H9 (cell line): Measurements from ENCODE around the gene SNAP47. TPM values are rescaled to one million over a fixed set of nuclear protein-coding genes. Genes with fewer than 3 reads are reported as not detected.

Source experiments
- DNase-seq: peaks from one replicate; pipeline ENCODE4 v3.0.0-alpha.2; 2017
- H2AFZ ChIP-seq: one replicate; pipeline ENCODE4 v1.6.1; 2013; ENCODE audit warnings: mild to moderate bottlenecking, low read length, control low read depth, moderate library complexity
- H2AK5ac ChIP-seq: 2 replicates; pipeline ENCODE4 v1.6.1; 2013; ENCODE audit warnings: low read length, control low read depth, mixed read lengths; ENCODE audit not compliant: insufficient read length
- H2BK120ac ChIP-seq: one replicate; pipeline ENCODE4 v1.6.1; 2013; ENCODE audit warnings: low read depth, mild to moderate bottlenecking, low read length, control low read depth, inconsistent platforms; ENCODE audit not compliant: poor library complexity, severe bottlenecking
- H2BK12ac ChIP-seq: 2 replicates; pipeline ENCODE4 v1.6.1; 2013; ENCODE audit warnings: low read length, control low read depth, mixed read lengths, low read depth; ENCODE audit not compliant: insufficient read length
- H2BK15ac ChIP-seq: 2 replicates; pipeline ENCODE4 v1.6.1; 2013; ENCODE audit warnings: low read depth, low read length, control low read depth
- H2BK20ac ChIP-seq: one replicate; pipeline ENCODE4 v1.6.1; 2013; ENCODE audit warnings: low read depth, mild to moderate bottlenecking, low read length, control low read depth, inconsistent platforms; ENCODE audit not compliant: poor library complexity, severe bottlenecking
- H2BK5ac ChIP-seq: 2 replicates; pipeline ENCODE4 v1.6.1; 2013; ENCODE audit warnings: low read length, control low read depth, mixed read lengths; ENCODE audit not compliant: insufficient read length
- H3K14ac ChIP-seq: 2 replicates; pipeline ENCODE4 v1.6.1; 2013; ENCODE audit warnings: low read length, control low read depth; ENCODE audit not compliant: insufficient read depth
- H3K18ac ChIP-seq: 2 replicates; pipeline ENCODE4 v1.6.1; 2013; ENCODE audit warnings: low read depth, mild to moderate bottlenecking, mixed read lengths, low read length, control low read depth; ENCODE audit not compliant: insufficient read length
- H3K23ac ChIP-seq: 2 replicates; pipeline ENCODE4 v1.6.1; 2013; ENCODE audit warnings: low read length, control low read depth, mixed read lengths, low read depth; ENCODE audit not compliant: insufficient read length
- H3K23me2 ChIP-seq: 2 replicates; pipeline ENCODE4 v1.6.1; 2013; ENCODE audit warnings: low read depth, mild to moderate bottlenecking, mixed read lengths, low read length, control low read depth; ENCODE audit not compliant: insufficient read length, poor library complexity, severe bottlenecking
- H3K27ac ChIP-seq: 2 replicates; pipeline ENCODE4 v1.5.1; 2013; ENCODE audit warnings: low read length, control low read depth, mixed read lengths, low read depth; ENCODE audit not compliant: insufficient read length
- H3K27me3 ChIP-seq: 2 replicates; pipeline ENCODE4 v1.6.1; 2013; ENCODE audit warnings: low read length, control low read depth, inconsistent platforms; ENCODE audit not compliant: insufficient read depth
- H3K4ac ChIP-seq: 2 replicates; pipeline ENCODE4 v1.6.1; 2013; ENCODE audit warnings: low read depth, mild to moderate bottlenecking, control low read depth, inconsistent platforms, low read length, moderate library complexity
- H3K4me1 ChIP-seq: 2 replicates; pipeline ENCODE4 v1.6.1; 2013; ENCODE audit warnings: low read length, control low read depth, inconsistent platforms; ENCODE audit not compliant: insufficient read depth
- H3K4me2 ChIP-seq: 2 replicates; pipeline ENCODE4 v1.6.1; 2013; ENCODE audit warnings: low read length, control low read depth, mixed read lengths; ENCODE audit not compliant: insufficient read length, insufficient read depth
- H3K56ac ChIP-seq: 2 replicates; pipeline ENCODE4 v1.6.1; 2013; ENCODE audit warnings: low read depth, mild to moderate bottlenecking, mixed read lengths, low read length, control low read depth; ENCODE audit not compliant: insufficient read length
- H3K79me1 ChIP-seq: 2 replicates; pipeline ENCODE4 v1.6.1; 2013; ENCODE audit warnings: low read depth, mild to moderate bottlenecking, moderate library complexity, low read length, control low read depth, inconsistent platforms; ENCODE audit not compliant: insufficient read depth, poor library complexity, severe bottlenecking
- H3K79me2 ChIP-seq: 2 replicates; pipeline ENCODE4 v1.6.1; 2013; ENCODE audit warnings: low read length, control low read depth, inconsistent platforms; ENCODE audit not compliant: insufficient read depth
- H3K9ac ChIP-seq: 2 replicates; pipeline ENCODE4 v1.6.1; 2013; ENCODE audit warnings: low read length, control low read depth, mixed read lengths; ENCODE audit not compliant: insufficient read length; ENCODE audit errors: extremely low read depth
- H3K9me3 ChIP-seq: one replicate; pipeline ENCODE4 v1.6.1; 2013; ENCODE audit warnings: low read depth, low read length, inconsistent platforms; ENCODE audit not compliant: control insufficient read depth
- H3T11ph ChIP-seq: one replicate; pipeline ENCODE4 v1.6.1; 2013; ENCODE audit warnings: mild to moderate bottlenecking, low read length, control low read depth, inconsistent platforms
- H4K20me1 ChIP-seq: one replicate; pipeline ENCODE4 v1.6.1; 2013; ENCODE audit not compliant: control insufficient read depth, insufficient read length, insufficient read depth
- H4K5ac ChIP-seq: 2 replicates; pipeline ENCODE4 v1.6.1; 2013; ENCODE audit warnings: low read depth, mild to moderate bottlenecking, mixed read lengths, low read length, control low read depth; ENCODE audit not compliant: insufficient read length
- H4K8ac ChIP-seq: replicated peaks from 2 replicates; pipeline ENCODE4 v1.6.1; 2013; ENCODE audit warnings: low read length, control low read depth, mixed read lengths, low read depth; ENCODE audit not compliant: insufficient read length
- H4K91ac ChIP-seq: 2 replicates; pipeline ENCODE4 v1.6.1; 2013; ENCODE audit warnings: low read depth, mild to moderate bottlenecking, moderate library complexity, mixed read lengths, low read length, control low read depth; ENCODE audit not compliant: insufficient read length
- H3K27ac Mint-ChIP-seq, 3 experiments: 2 replicates in 2 of 3; 3 replicates in 1 of 3; pipeline ENCODE4 v1.8.0; 2020 to 2021; ENCODE audit warnings: mixed read lengths in 3 of 3, mild to moderate bottlenecking in 1 of 3, moderate library complexity in 1 of 3
- H3K27me3 Mint-ChIP-seq: 2 replicates; pipeline ENCODE4 v1.8.0; 2021; ENCODE audit warnings: low read depth, mild to moderate bottlenecking, moderate library complexity, mixed read lengths
- H3K36me3 Mint-ChIP-seq, 3 experiments: 2 replicates in 2 of 3; 3 replicates in 1 of 3; pipeline ENCODE4 v1.8.0; 2020 to 2021; ENCODE audit warnings: low read depth in 3 of 3, mixed read lengths in 3 of 3; ENCODE audit not compliant: insufficient read depth in 1 of 3
- H3K4me1 Mint-ChIP-seq, 2 experiments: 2 replicates each; pipeline ENCODE4 v1.8.0; 2020; ENCODE audit warnings: mixed read lengths in 2 of 2
- H3K4me3 Mint-ChIP-seq, 2 experiments: 2 replicates in 1 of 2; 3 replicates in 1 of 2; pipeline ENCODE4 v1.8.0; 2020 to 2021; ENCODE audit warnings: mild to moderate bottlenecking in 2 of 2, mixed read lengths in 2 of 2, moderate library complexity in 1 of 2
- H3K9me3 Mint-ChIP-seq, 2 experiments: 2 replicates in 1 of 2; 3 replicates in 1 of 2; pipeline ENCODE4 v1.8.0; 2020; ENCODE audit warnings: mild to moderate bottlenecking in 2 of 2, mixed read lengths in 2 of 2, moderate library complexity in 1 of 2
- WGBS: extraction: QIAGEN DNeasy Blood & Tissue Kit; methylation state at CpG from one replicate; pipeline ENCODE4 v1.1.7; 2013; ENCODE audit warnings: missing lambda C conversion rate, low lambda C conversion rate, mixed read lengths; ENCODE audit not compliant: insufficient read length; ENCODE audit errors: extremely low coverage; 5-methylcytosine and 5-hydroxymethylcytosine counted together
- total RNA-seq: library from RNA; stranded (reverse); gene quantifications from 2 replicates; pipeline ENCODE4 v1.2.1, GENCODE V29; 2021
- TF ChIP-seq, protein P1 (sequence below): fragments of 200-600 bp; sonication (generic); conservative IDR thresholded peaks from 3 replicates; pipeline ENCODE4 v1.8.0; 2021; ENCODE audit warnings: antibody characterized with exemption, mild to moderate bottlenecking

SNAP47 gene
- total RNA-seq, 1 experiment from 2014 or later: 44.1 TPM

DNA sequence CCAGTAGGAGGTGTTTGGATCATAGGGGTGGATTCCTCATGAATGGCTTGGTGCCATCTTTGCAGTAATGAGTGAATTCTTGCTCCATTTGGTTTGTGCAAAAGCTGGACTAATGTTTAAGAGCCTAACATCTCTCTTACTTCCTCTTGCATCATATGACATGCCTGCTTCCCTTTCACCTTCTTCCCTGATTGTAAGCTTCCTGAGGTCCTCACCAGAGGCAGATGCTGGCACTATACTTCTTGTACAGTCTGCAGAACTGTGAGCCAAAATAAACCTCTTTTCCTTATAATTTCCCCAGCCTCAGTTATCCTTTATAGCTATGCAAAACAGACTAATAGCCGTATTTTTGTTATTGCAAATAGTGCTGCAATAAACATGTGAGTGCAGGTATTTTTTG is 88.3 kb downstream of the SNAP47 start:
- H2BK120ac ChIP-seq: no peak overlapping the region
- Mint-ChIP-seq H3K4me1 (no peaks in the 10 kb centered on the region), H3K27me3 (peaks cover 35% of the 10 kb centered on the region), H3K36me3 (no peaks in the 10 kb centered on the region), H3K9me3 (peaks cover 26 to 41% of the 10 kb centered on the region in 2 experiments), H3K4me3 (no peak overlapping the region), H3K27ac (no peak overlapping the region)
- H3K4me2 ChIP-seq: no peak overlapping the region
- H3K4me1 ChIP-seq: no peaks in the 10 kb centered on the region
- TF ChIP-seq, protein P1, sequence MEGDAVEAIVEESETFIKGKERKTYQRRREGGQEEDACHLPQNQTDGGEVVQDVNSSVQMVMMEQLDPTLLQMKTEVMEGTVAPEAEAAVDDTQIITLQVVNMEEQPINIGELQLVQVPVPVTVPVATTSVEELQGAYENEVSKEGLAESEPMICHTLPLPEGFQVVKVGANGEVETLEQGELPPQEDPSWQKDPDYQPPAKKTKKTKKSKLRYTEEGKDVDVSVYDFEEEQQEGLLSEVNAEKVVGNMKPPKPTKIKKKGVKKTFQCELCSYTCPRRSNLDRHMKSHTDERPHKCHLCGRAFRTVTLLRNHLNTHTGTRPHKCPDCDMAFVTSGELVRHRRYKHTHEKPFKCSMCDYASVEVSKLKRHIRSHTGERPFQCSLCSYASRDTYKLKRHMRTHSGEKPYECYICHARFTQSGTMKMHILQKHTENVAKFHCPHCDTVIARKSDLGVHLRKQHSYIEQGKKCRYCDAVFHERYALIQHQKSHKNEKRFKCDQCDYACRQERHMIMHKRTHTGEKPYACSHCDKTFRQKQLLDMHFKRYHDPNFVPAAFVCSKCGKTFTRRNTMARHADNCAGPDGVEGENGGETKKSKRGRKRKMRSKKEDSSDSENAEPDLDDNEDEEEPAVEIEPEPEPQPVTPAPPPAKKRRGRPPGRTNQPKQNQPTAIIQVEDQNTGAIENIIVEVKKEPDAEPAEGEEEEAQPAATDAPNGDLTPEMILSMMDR: no peak
- H2AK5ac ChIP-seq: no peak overlapping the region
- no peak overlapping the region for H3T11ph ChIP-seq
- H3K79me1 ChIP-seq: no peaks in the 10 kb centered on the region
- H3K18ac ChIP-seq: no peak overlapping the region
- H3K14ac ChIP-seq: no peak overlapping the region
- no peak overlapping the region for H2BK15ac ChIP-seq
- H2BK5ac ChIP-seq: no peak overlapping the region
- no peak overlapping the region for H3K4ac ChIP-seq
- no peak overlapping the region for H2BK12ac ChIP-seq
- no peak overlapping the region for H3K9ac ChIP-seq
- H2BK20ac ChIP-seq: no peak overlapping the region
- no peak overlapping the region for H4K5ac ChIP-seq
- H3K23me2 ChIP-seq: no peaks in the 10 kb centered on the region
- no peak for DNase-seq
- H3K23ac ChIP-seq: no peak overlapping the region
- no peaks in the 10 kb centered on the region for H3K27me3 ChIP-seq
- no peaks in the 10 kb centered on the region for H3K9me3 ChIP-seq
- H4K91ac ChIP-seq: no peak overlapping the region
- WGBS: no CpG with 5 or more reads among the region's 1 CpG
- no peak overlapping the region for H3K56ac ChIP-seq
- H4K20me1 ChIP-seq: no peaks in the 10 kb centered on the region
- H3K79me2 ChIP-seq: no peaks in the 10 kb centered on the region
- no peak overlapping the region for H3K27ac ChIP-seq
- no peak overlapping the region for H4K8ac ChIP-seq
- no peak overlapping the region for H2AFZ ChIP-seq
